ENCODE measurements around the gene RDX. TPM values are rescaled to one million over a fixed set of nuclear protein-coding genes. Genes with fewer than 3 reads are reported as not detected.

Gene RDX
- total and polyA plus RNA-seq, 2 of the 8 experiments (the other 6 are each of a cell fraction or from before 2014, with no cell fraction given): 27.4 to 100 TPM

DNA sequence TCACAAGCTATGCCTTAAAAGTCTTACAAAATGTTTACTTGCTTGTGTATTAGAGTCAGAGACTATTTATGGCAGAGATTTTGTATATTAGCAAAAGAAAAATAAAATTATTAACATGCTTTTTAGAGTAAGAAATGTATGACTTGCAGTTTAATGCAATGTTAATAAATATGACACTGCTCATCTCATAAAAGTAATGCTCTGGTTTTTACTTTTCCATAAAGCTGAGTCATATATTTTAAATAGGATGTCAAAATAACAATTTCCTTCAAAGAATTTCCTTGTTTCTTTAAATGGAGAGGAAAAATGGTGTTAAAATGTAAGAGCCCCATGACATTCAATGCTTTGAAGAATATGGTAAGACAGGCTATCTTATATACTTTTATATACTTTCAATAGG, 16.3 kb upstream of the RDX start:
- DNase-seq (ENCODE audit: low read depth in 1 of 2, low spot score in 2 of 2) (no peak), FAIRE-seq (no peak)
- H3K9me3 ChIP-seq (ENCODE audit: insufficient read depth in 2 of 2, low read depth in 1 of 2, low read length in 1 of 2): no peaks in the 10 kb centered on the region
- H3K23ac ChIP-seq (ENCODE audit: insufficient read length): no peak overlapping the region
- H2AK5ac ChIP-seq (ENCODE audit: low read depth, low read length): no peak overlapping the region
- no peaks in the 10 kb centered on the region for H3K36me3 ChIP-seq (ENCODE audit: control insufficient read depth in 2 of 4, insufficient read depth in 4 of 4, low read length in 3 of 4)
- H3K9ac ChIP-seq (replicated peaks in 1 of 4; ENCODE audit: extremely low read depth in 1 of 4, low read depth in 3 of 4, low read length in 3 of 4): no peak overlapping the region
- H2BK12ac ChIP-seq (ENCODE audit: low read depth, low read length): no peak overlapping the region
- H3K27me3 ChIP-seq (replicated peaks in 1 of 4; ENCODE audit: control insufficient read depth in 3 of 4, extremely low read depth in 1 of 4, insufficient read depth in 3 of 4, low read length in 3 of 4): no peaks in the 10 kb centered on the region
- no peak overlapping the region for H4K5ac ChIP-seq (ENCODE audit: insufficient read length, low read depth, low read length)
- ChIA-PET POLR2A (ENCODE audit: partially characterized antibody) (interaction anchor here (2.0 kb wide), 1 partner anchor 7 kb away, joined by 5 read pairs; no protein-coding TSS in a partner anchor), CTCF (ENCODE audit: partially characterized antibody) (no interaction called here)
- no peaks in the 10 kb centered on the region for H3K79me2 ChIP-seq (ENCODE audit: control insufficient read depth in 1 of 2, insufficient read depth in 2 of 2, low read length in 2 of 2)
- no peak overlapping the region for H3K18ac ChIP-seq (ENCODE audit: extremely low read depth, low read length)
- no peak overlapping the region for H3K14ac ChIP-seq (ENCODE audit: insufficient read length)
- no peak overlapping the region for H3K4me2 ChIP-seq (ENCODE audit: insufficient read depth in 1 of 2, low read depth in 2 of 2, low read length in 2 of 2)
- no peak overlapping the region for H3K27ac ChIP-seq (ENCODE audit: low read depth, low read length)
- H2BK20ac ChIP-seq (ENCODE audit: low read length): no peak overlapping the region
- no peaks in the 10 kb centered on the region for H4K20me1 ChIP-seq (replicated peaks in 1 of 2; ENCODE audit: control insufficient read depth in 1 of 2, insufficient read depth in 2 of 2, low read length in 2 of 2)
- H3K23me2 ChIP-seq (ENCODE audit: low read depth, low read length): no peaks in the 10 kb centered on the region
- H2AFZ ChIP-seq (ENCODE audit: low read length): no peak overlapping the region
- H4K8ac ChIP-seq (ENCODE audit: extremely low read depth, insufficient read depth, low read length): no peak overlapping the region
- H2BK120ac ChIP-seq (replicated peaks; ENCODE audit: low read depth, low read length): no peak overlapping the region
- no peak overlapping the region for H3K56ac ChIP-seq (replicated peaks; ENCODE audit: insufficient read length, low read depth, low read length)
- peaks cover 0 to 12% (median 2%) of the 10 kb centered on the region in 4 experiments; a peak in 3 of 7 replicates for H3K4me1 ChIP-seq (replicated peaks in 1 of 4; ENCODE audit: control insufficient read depth in 3 of 4, insufficient read depth in 4 of 4, low read length in 3 of 4)
- no peaks in the 10 kb centered on the region for H3K79me1 ChIP-seq (ENCODE audit: low read depth, low read length)
- H3K4ac ChIP-seq (replicated peaks; ENCODE audit: insufficient read length, low read depth, low read length): no peak overlapping the region
- no peak overlapping the region for H2BK15ac ChIP-seq (ENCODE audit: low read length)
- H4K91ac ChIP-seq (replicated peaks; ENCODE audit: insufficient read length, low read length): no peak overlapping the region
- no peak overlapping the region for H2BK5ac ChIP-seq (ENCODE audit: low read depth, low read length)
- H3K4me3 ChIP-seq (ENCODE audit: extremely low read depth in 1 of 4, insufficient read depth in 2 of 4, low read depth in 3 of 4, low read length in 4 of 4): no peak overlapping the region
- TF ChIP-seq TCF12 (IDR thresholded peaks at IDR 0.05; ENCODE audit: low read depth, low read length): no peak
- TF ChIP-seq CHD2 (IDR thresholded peaks at IDR 0.05; ENCODE audit: low read length): no peak
- TF ChIP-seq FOSL1 (IDR thresholded peaks at IDR 0.05; ENCODE audit: insufficient read depth, low read depth, low read length): no peak
- TF ChIP-seq RFX5 (IDR thresholded peaks at IDR 0.05; ENCODE audit: borderline replicate concordance, low read depth, low read length): no peak
- no peak for TF ChIP-seq SIX5 (IDR thresholded peaks at IDR 0.05; ENCODE audit: low read depth, low read length)
- TF ChIP-seq RXRA (IDR thresholded peaks at IDR 0.05; ENCODE audit: insufficient read depth, low read depth, low read length): no peak
- no peak for TF ChIP-seq BRCA1 (IDR thresholded peaks at IDR 0.05; ENCODE audit: low read depth, low read length)
- TF ChIP-seq SIN3A (conservative IDR thresholded peaks at IDR 0.05 in 1 of 2, IDR thresholded peaks at IDR 0.05 in 1 of 2; ENCODE audit: low read depth in 1 of 2, low read length in 2 of 2): no peak
- TF ChIP-seq SAP30 (IDR thresholded peaks at IDR 0.05; ENCODE audit: insufficient read depth, insufficient replicate concordance, low read length): no peak
- no peak for TF ChIP-seq RBBP5 (IDR thresholded peaks at IDR 0.05; ENCODE audit: borderline replicate concordance, low read depth, low read length)
- TF ChIP-seq TBP (IDR thresholded peaks at IDR 0.05; ENCODE audit: low read depth, low read length): no peak
- TF ChIP-seq CEBPB (IDR thresholded peaks at IDR 0.05; ENCODE audit: low read depth, low read length): no peak
- TF ChIP-seq, protein P1, sequence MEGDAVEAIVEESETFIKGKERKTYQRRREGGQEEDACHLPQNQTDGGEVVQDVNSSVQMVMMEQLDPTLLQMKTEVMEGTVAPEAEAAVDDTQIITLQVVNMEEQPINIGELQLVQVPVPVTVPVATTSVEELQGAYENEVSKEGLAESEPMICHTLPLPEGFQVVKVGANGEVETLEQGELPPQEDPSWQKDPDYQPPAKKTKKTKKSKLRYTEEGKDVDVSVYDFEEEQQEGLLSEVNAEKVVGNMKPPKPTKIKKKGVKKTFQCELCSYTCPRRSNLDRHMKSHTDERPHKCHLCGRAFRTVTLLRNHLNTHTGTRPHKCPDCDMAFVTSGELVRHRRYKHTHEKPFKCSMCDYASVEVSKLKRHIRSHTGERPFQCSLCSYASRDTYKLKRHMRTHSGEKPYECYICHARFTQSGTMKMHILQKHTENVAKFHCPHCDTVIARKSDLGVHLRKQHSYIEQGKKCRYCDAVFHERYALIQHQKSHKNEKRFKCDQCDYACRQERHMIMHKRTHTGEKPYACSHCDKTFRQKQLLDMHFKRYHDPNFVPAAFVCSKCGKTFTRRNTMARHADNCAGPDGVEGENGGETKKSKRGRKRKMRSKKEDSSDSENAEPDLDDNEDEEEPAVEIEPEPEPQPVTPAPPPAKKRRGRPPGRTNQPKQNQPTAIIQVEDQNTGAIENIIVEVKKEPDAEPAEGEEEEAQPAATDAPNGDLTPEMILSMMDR (IDR thresholded peaks at IDR 0.05; ENCODE audit: control extremely low read depth in 1 of 3, insufficient read depth in 1 of 3, low read depth in 1 of 3, low read length in 3 of 3): no peak

Measured in H1 (cell line).